ENCODE results near the gene POU6F2. TPM values are rescaled to one million over a fixed set of nuclear protein-coding genes. Genes with fewer than 3 reads are reported as not detected.

The POU6F2 gene
- total RNA-seq, 1 experiment from 2014 or later: 2.9 TPM

DNA sequence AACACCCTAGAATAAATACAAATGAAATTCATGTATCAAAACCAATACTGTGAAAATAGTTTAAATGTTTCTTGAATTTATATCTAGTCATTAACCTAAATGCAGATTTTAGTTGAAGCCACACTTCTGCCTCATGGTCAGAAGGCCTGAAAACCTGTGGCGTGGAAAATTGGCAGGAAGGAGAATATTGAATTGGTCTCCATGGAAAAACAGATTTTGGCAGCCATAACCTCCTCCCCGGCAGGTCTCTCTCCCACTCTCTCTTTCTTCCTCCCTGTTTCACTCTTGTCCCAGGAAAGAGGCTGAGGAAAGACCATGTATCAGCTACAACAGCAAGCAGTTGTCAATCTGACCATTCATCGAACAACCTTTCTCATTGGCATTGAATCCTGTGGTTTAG is 427.9 kb downstream of the POU6F2 start (continued):
- TF ChIP-seq JAZF1 (CRISPR knock-in tag; IDR thresholded peaks at IDR 0.05): no peak
- no peak for TF ChIP-seq JUN (CRISPR knock-in tag; IDR thresholded peaks at IDR 0.05)
- TF ChIP-seq ATF1 (CRISPR knock-in tag; IDR thresholded peaks at IDR 0.05): no peak

DNA sequence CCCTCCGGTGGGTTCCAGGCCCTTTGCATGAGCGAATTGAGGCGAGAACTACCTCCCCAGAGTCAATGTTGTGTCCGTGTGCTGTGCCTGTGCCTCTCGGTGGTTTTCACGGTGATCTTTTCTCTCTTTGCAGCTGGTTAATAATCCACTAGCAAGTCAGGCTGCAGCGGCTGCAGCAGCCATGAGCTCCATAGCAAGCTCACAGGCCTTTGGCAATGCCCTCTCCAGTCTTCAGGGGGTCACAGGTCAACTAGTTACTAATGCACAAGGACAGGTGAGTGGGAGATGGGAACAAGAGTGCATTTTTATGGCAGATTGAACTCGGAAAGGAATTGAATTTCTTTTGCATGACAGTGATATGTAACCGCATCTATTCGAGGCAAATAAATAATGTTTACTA is 428.8 kb downstream of the POU6F2 start:
- Mint-ChIP-seq H3K27me3 (ENCODE audit: low read depth) (no peaks in the 10 kb centered on the region), H3K4me3 (no peak overlapping the region), H3K4me1 (peaks cover 33% of the 10 kb centered on the region), H3K9me3 (no peaks in the 10 kb centered on the region), H3K36me3 (no peaks in the 10 kb centered on the region), H3K27ac (peak overlapping the region; percentile 4)
- ATAC-seq (no peak), DNase-seq (ENCODE audit: low spot score) (no peak)
- ChIA-PET CTCF (interaction anchor here (0.9 to 1.0 kb wide), 2 partner anchors 11 to 47 kb away, joined by 3 to 4 read pairs; no protein-coding TSS in a partner anchor), POLR2A (interaction anchor here (0.6 to 0.7 kb wide), 2 partner anchors 196 to 608 kb away, joined by 3 read pairs; no protein-coding TSS in a partner anchor)
- no peak for TF ChIP-seq JAZF1 (CRISPR knock-in tag; IDR thresholded peaks at IDR 0.05)
- TF ChIP-seq, protein P1, sequence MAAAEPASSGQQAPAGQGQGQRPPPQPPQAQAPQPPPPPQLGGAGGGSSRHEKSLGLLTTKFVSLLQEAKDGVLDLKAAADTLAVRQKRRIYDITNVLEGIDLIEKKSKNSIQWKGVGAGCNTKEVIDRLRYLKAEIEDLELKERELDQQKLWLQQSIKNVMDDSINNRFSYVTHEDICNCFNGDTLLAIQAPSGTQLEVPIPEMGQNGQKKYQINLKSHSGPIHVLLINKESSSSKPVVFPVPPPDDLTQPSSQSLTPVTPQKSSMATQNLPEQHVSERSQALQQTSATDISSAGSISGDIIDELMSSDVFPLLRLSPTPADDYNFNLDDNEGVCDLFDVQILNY (CRISPR knock-in tag; IDR thresholded peaks at IDR 0.05): no peak
- TF ChIP-seq, protein P2, sequence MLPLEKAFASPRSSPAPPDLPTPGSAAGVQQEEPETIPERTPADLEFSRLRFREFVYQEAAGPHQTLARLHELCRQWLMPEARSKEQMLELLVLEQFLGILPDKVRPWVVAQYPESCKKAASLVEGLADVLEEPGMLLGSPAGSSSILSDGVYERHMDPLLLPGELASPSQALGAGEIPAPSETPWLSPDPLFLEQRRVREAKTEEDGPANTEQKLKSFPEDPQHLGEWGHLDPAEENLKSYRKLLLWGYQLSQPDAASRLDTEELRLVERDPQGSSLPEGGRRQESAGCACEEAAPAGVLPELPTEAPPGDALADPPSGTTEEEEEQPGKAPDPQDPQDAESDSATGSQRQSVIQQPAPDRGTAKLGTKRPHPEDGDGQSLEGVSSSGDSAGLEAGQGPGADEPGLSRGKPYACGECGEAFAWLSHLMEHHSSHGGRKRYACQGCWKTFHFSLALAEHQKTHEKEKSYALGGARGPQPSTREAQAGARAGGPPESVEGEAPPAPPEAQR (CRISPR knock-in tag; IDR thresholded peaks at IDR 0.05): no peak
- TF ChIP-seq NFE2L1 (CRISPR knock-in tag; IDR thresholded peaks at IDR 0.05): no peak
- TF ChIP-seq, protein P3, sequence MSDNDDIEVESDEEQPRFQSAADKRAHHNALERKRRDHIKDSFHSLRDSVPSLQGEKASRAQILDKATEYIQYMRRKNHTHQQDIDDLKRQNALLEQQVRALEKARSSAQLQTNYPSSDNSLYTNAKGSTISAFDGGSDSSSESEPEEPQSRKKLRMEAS (CRISPR knock-in tag; IDR thresholded peaks at IDR 0.05): no peak
- no peak for TF ChIP-seq PRRX2 (CRISPR knock-in tag; IDR thresholded peaks at IDR 0.05)
- no peak for TF ChIP-seq GABPB1 (CRISPR knock-in tag; IDR thresholded peaks at IDR 0.05)
- TF ChIP-seq TEAD1 (CRISPR knock-in tag; IDR thresholded peaks at IDR 0.05): no peak
- TF ChIP-seq, protein P4, sequence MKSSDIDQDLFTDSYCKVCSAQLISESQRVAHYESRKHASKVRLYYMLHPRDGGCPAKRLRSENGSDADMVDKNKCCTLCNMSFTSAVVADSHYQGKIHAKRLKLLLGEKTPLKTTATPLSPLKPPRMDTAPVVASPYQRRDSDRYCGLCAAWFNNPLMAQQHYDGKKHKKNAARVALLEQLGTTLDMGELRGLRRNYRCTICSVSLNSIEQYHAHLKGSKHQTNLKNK (CRISPR knock-in tag; IDR thresholded peaks at IDR 0.05): no peak
- TF ChIP-seq TEAD4 (CRISPR knock-in tag; IDR thresholded peaks at IDR 0.05): no peak

DNA sequence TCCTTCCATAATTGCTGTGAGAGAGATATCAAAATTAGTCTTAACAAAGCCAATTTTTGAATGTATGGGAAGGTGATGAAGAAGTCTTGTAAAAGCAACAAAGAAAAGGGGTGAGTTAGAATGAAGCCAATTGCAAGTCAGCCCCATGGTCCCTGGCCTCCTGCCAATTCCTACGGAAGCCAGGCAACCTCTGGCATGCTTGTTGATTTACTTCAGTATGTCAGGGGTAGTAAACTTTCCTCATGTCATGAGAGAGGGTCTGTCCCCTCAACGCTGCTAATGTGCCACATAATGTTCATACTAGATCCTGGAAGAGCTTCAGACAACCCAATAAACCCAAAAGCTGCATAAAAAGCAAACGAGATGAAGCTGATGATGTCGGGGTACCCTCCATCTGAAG is 429.4 kb downstream of the POU6F2 start:
- H3K27me3 Mint-ChIP-seq (ENCODE audit: low read depth): no peaks in the 10 kb centered on the region
- H3K27ac Mint-ChIP-seq: no peak overlapping the region
- H3K36me3 Mint-ChIP-seq: no peaks in the 10 kb centered on the region
- TF ChIP-seq FOXP1 (CRISPR knock-in tag; IDR thresholded peaks at IDR 0.05; ENCODE audit: borderline replicate concordance): no peak
- no peak for TF ChIP-seq ZNF219 (CRISPR knock-in tag; IDR thresholded peaks at IDR 0.05; ENCODE audit: borderline replicate concordance)
- TF ChIP-seq, protein P5, sequence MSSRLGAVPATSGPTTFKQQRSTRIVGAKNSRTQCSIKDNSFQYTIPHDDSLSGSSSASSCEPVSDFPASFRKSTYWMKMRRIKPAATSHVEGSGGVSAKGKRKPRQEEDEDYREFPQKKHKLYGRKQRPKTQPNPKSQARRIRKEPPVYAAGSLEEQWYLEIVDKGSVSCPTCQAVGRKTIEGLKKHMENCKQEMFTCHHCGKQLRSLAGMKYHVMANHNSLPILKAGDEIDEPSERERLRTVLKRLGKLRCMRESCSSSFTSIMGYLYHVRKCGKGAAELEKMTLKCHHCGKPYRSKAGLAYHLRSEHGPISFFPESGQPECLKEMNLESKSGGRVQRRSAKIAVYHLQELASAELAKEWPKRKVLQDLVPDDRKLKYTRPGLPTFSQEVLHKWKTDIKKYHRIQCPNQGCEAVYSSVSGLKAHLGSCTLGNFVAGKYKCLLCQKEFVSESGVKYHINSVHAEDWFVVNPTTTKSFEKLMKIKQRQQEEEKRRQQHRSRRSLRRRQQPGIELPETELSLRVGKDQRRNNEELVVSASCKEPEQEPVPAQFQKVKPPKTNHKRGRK (CRISPR knock-in tag; IDR thresholded peaks at IDR 0.05; ENCODE audit: borderline replicate concordance): no peak
- no peak for TF ChIP-seq IRF2 (CRISPR knock-in tag; IDR thresholded peaks at IDR 0.05; ENCODE audit: borderline replicate concordance, low read depth)
- TF ChIP-seq, protein P3 (CRISPR knock-in tag; IDR thresholded peaks at IDR 0.05): no peak
- TF ChIP-seq RELA (CRISPR knock-in tag; IDR thresholded peaks at IDR 0.05; ENCODE audit: borderline replicate concordance): no peak
- TF ChIP-seq ATF1 (CRISPR knock-in tag; IDR thresholded peaks at IDR 0.05): no peak
- TF ChIP-seq, protein P6, sequence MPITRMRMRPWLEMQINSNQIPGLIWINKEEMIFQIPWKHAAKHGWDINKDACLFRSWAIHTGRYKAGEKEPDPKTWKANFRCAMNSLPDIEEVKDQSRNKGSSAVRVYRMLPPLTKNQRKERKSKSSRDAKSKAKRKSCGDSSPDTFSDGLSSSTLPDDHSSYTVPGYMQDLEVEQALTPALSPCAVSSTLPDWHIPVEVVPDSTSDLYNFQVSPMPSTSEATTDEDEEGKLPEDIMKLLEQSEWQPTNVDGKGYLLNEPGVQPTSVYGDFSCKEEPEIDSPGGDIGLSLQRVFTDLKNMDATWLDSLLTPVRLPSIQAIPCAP (CRISPR knock-in tag; IDR thresholded peaks at IDR 0.05): no peak
- no peak for TF ChIP-seq ESRRA (CRISPR knock-in tag; IDR thresholded peaks at IDR 0.05; ENCODE audit: borderline replicate concordance)
- no peak for TF ChIP-seq OVOL2 (CRISPR knock-in tag; IDR thresholded peaks at IDR 0.05; ENCODE audit: borderline replicate concordance)
- TF ChIP-seq, protein P7, sequence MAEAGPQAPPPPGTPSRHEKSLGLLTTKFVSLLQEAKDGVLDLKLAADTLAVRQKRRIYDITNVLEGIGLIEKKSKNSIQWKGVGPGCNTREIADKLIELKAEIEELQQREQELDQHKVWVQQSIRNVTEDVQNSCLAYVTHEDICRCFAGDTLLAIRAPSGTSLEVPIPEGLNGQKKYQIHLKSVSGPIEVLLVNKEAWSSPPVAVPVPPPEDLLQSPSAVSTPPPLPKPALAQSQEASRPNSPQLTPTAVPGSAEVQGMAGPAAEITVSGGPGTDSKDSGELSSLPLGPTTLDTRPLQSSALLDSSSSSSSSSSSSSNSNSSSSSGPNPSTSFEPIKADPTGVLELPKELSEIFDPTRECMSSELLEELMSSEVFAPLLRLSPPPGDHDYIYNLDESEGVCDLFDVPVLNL (CRISPR knock-in tag; IDR thresholded peaks at IDR 0.05; ENCODE audit: borderline replicate concordance, low read depth): no peak
- no peak for TF ChIP-seq KAT7 (CRISPR knock-in tag; IDR thresholded peaks at IDR 0.05; ENCODE audit: borderline replicate concordance)
- TF ChIP-seq PRRX2 (CRISPR knock-in tag; IDR thresholded peaks at IDR 0.05): no peak
- H3K9me3 Mint-ChIP-seq: no peaks in the 10 kb centered on the region
- ATAC-seq (no peak), DNase-seq (ENCODE audit: low spot score) (no peak)
- H3K4me1 Mint-ChIP-seq: peaks cover 32% of the 10 kb centered on the region
- POLR2A ChIA-PET: no interaction called here
- no peak overlapping the region for H3K4me3 Mint-ChIP-seq
- CTCF ChIA-PET: interaction anchor here (0.7 to 1.0 kb wide), 2 partner anchors 46 to 47 kb away, joined by 3 read pairs; no protein-coding TSS in a partner anchor
